NCI-H2081 treated with DMSO at 0.1 percent for 48 hours (cell line): ENCODE data around the gene ICAM1.

Experiments
- DNase-seq: peaks from one replicate; lab custom pipeline; 2025; lab: John Stamatoyannopoulos, UW

ICAM1 gene

DNA sequence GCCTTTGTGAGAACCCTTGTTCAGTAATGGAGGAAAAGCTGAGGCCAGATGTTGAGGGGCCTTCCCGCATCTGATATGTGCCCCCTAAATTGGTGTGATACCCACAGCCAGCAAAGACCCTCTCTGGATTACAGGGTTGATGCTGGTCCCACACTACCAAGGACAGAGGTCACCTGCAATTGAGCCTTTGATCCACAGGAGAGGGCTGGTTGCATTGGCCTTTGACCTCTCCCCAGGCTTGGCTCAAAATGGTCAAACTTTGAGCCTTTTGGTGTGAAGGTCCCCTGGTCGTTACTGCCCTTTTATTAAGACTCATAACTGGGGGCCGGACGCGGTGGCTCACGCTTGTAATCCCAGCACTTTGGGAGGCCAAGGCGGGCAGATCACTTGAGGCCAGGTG, 27.3 kb upstream of the ICAM1 start:
- no peak for DNase-seq

DNA sequence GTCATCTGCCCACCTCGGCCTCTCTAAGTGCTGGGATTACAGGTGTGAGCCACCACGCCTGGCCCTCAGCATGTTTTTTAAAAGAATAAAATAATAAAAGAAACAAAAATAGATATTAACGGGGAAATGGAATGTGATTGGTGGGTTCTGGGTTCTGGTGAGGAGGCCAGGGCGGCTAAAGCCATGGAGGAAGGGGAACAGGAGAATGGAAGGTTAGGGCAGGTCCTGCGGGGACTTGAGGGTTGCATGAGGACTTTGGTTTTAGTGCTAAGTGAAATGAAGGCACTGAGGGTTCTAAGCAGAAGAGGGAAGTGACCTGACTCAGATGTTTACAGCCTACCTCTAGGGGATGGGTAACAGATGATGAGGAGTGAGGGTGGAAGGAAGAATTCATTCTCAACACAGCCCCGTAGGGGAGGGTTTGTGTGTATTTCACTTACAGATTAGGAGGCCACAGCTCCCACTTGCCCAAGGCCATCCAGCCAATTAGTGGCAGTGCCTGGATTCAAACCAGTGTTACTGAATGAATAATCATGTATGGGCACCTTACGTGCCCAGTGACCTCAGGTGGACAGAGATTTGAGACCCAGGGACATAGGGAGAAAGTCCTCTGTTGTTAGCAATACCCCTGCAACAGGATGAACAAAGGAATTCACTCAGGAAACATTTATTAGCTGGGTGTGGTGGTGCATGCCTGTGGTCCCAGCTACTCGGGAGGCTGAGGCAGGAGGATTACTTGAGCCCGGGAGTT, 25.6 kb upstream of the ICAM1 start:
- no peak for DNase-seq

DNA sequence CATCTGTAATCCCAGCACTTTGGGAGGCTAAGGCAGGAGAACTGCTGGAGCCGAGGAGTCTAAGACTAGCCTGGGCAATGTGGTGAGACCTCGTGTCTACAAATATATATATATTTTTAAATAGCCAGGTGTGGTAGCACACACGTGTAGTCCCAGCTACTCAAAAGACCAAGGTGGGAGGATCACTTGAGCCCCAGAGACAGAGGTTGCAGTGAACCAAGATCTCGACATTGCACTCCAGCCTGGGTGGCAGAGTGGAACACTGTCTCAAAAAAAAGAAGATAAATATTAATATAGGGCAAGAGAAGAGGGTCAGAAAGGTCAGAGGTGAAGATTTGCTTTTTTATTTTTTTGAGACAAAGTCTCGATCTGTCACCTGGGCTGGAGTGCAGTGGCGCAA, 24.4 kb upstream of the ICAM1 start:
- no peak for DNase-seq

DNA sequence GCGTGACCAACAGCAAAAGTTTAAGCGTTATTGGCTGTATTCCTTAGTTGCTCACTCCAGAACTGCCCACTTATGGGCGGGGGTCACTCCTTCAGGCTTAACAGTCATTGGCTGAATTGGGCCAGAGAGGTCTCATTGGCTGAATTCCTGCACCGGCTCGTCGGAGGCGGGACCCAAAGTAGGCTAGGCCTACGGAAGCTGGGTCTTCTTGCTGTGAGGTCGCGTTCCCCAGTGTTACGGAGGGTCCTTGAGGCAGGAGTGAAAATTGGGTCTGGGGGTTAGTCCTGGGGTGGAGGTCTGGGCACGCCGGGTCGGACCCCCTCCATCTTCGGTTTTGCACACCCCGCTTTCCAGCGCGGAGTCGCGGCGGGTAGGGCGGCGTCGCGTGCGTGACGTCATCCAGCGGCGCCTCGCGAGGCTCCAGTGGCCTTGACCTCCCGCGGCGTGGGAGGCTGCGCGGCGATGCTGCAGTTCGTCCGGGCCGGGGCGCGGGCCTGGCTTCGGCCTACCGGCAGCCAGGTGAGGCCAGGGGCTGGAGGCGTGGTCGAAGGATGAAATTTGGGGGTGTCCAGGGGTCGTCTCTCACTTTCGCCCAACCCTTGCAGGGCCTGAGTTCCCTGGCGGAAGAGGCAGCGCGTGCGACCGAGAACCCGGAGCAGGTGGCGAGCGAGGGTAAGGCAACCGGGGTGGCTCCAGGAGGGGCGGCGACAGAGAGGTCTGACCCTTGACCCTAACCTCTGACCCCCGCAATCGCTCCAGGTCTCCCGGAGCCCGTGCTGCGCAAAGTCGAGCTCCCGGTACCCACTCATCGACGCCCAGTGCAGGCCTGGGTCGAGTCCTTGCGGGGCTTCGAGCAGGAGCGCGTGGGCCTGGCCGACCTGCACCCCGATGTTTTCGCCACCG, 18.9 kb upstream of the ICAM1 start, which contains the start of gene MRPL4:
MRPL4 (plus strand) TSS at position 423 of the 903 bp plus-strand sequence; CDS start at position 463, 40 bp downstream.
- peak; percentile 84 for DNase-seq

DNA sequence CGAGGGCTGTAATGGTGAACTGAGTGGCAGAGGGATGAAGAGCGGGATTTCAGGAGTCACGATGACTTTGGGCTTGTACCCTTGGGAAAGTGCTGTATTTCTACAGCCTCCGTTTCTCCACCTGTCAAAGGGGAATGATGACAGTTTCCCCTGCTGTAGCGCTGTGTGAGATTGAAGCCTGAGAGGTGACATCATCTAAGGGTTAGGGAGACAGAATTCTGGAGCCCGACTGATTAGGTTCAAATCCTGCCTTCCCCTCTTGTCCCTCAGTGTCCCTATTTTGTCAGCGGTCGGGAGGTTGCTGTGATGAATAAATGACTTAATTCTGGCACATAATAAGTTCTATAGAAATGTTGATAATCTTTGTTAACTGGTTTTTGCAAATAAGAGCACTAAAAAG, 18.2 kb upstream of the ICAM1 start:
- DNase-seq = no peak

DNA sequence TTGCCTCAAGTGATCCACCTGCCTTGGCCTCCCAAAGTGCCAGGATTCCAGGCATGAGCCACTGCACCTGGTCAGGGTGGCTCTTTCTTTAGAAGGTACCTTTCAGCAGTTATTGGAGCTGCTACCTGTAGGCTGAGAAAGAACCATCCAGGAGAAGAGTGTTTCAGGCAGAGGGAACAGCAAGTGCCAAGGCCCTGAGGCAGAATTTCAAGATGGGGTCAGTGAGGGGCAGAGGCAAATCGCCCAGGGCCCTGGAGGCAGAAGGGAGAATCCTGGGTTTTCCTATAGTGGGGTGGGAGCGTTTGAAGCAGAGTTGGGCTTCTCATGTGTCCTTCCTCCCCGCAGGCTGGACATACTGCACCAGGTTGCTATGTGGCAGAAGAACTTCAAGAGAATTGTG, 16.7 kb upstream of the ICAM1 start:
- DNase-seq = no peak

DNA sequence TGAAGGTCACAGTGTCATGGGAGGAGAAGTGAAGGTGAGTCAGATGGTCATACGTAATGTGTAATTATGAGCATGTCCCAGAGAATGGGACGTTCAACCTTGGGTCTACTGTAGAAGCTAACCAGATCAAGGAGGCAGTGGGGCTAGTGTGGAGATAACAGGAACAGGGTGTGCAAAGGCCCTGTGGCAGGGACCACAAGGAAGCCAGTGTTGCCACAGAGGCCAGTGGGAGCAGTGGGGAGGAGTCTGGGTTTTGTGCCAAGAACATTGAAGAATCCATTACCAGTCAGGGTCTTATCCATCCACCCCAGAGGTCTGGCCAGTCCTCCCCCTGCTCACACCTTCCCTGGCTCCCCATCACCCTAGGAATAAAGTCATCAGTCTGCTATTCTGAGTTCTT, 15.6 kb upstream of the ICAM1 start:
- no peak for DNase-seq

DNA sequence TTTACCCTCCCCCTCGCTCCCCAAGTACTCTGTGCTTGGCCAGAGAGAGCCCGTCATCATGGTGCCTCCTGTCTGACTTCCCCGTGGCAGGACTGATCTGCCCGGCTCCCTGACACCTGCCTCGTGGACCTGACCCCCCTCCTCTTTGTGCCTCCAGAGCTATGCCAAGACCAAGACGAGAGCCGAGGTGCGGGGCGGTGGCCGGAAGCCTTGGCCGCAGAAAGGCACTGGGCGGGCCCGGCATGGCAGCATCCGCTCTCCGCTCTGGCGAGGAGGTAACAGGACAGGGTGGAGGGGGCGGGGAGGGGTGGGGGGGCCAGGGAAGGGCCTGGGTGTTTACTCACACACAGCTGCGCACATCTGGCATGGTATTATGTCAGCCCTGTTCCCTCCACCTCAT, 14.4 kb upstream of the ICAM1 start:
- no peak for DNase-seq

DNA sequence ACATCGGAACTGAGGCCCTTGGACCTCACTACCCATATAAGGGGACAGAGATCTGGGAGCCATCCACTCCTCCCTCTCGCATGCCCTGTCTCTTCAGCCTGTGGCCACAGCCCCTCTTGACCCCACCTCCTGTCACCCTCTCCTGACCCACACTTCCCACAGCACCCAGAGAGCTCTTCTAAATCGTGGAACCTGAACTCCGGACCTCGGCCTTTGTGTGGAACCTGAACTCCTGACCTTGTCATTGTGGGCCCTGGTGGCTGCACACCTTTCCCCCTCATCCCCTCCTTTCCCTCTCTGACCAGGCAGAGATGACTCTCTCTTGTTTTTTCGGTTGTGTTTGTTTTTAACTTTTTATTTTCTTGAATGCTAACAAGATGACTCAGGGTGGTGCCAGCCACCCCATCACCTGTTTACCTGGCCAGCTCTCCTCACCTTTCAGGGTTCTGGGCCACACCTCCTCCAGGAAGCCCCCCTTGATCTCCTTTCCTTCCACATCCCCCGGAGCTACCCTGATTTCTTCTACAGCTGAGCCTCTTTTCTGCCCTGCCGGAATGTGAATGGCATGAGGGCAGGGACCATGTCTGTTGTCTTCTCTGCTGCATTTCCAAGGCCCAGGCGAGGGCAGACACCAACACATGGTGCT, 13.8 kb upstream of the ICAM1 start:
- DNase-seq = no peak

DNA sequence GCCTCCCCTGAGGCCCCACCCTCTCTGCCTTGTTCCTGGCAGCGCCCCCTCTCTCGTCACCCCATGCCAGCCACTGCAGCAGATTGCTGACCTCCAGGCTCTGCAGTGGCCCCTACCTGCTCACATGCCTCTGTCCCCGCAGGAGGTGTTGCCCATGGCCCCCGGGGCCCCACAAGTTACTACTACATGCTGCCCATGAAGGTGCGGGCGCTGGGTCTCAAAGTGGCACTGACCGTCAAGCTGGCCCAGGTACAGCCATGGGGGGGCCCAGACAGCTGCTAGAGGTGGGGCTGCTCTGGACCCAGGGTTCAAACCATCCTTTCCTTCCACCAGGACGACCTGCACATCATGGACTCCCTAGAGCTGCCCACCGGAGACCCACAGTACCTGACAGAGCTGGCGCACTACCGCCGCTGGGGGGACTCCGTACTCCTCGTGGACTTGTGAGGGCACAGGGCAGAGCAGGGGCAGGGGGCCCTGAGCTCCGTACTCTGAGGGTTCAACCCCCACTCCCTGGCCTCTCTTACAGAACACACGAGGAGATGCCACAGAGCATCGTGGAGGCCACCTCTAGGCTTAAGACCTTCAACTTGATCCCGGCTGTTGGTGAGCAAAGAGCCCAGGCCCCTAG, 12.7 kb upstream of the ICAM1 start:
- no peak for DNase-seq

DNA sequence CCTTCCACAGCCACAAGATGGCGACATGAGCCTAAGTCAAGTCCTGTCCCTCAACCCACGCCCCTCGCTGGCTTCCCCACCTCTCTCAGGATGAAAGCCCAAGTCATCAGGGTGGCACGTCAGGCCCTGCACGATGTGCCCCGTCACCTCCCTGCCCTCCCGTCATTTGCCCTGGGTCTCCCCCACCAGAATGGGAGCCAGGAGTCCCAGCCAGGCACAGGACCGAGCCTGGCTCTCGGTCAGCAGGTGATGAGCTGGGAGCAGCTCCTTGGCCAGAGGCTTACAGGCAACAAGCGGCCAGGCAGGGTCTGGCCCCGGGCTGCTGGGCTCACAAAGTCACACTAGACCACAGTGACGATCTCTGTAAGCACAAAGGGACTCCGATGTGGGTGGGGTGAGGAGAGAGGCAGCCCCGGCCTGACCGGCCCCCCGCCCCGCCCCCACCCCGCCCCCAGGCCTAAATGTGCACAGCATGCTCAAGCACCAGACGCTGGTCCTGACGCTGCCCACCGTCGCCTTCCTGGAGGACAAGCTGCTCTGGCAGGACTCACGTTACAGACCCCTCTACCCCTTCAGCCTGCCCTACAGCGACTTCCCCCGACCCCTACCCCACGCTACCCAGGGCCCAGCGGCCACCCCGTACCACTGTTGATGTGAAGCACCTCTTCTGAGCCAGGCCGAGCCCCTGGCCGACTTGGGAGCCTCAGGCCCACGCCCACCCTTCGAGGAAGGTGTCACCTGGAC, 11.6 kb upstream of the ICAM1 start:
- no peak for DNase-seq

DNA sequence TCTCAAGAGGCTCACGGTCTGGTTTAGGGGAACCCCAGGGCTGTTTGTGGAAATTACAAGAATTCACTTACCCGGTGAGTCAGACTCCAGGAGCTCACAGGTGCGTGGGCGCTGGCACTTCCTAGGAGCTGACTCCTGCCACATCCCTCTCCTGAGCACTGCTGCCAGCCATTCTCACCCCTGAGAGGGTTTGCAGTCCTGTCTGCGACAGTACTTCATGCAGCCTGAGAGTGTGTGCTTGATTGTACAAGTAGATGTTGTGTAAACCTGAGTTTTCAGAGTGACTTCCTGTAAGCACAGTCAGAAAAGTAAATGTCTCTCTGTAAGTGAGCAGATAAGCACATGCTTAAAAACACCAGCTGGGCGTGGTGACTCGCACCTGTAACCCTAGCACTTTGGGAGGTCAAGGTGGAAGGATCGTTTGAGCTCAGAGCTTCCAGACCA, 10.8 kb upstream of the ICAM1 start:
- DNase-seq = no peak

DNA sequence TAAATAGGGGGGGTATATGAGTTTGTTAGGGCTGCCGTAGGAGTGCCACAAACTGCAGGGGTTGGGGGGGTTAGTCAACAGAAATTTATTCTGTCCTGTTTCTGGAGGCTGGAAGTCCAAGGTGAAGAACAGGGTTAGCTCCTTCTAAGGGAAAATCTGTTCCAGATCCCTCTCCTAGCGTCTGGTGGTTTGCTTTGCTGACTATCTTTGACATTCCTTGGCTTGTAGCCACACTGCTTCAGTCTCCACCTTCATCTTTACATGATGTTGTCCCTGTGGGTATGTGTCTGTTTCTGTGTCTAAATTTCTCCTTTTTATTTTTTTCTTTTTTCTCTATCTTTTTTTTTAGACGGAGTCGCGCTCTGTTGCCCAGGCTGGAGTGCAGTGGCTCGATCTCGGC, 8.1 kb upstream of the ICAM1 start:
- no peak for DNase-seq

DNA sequence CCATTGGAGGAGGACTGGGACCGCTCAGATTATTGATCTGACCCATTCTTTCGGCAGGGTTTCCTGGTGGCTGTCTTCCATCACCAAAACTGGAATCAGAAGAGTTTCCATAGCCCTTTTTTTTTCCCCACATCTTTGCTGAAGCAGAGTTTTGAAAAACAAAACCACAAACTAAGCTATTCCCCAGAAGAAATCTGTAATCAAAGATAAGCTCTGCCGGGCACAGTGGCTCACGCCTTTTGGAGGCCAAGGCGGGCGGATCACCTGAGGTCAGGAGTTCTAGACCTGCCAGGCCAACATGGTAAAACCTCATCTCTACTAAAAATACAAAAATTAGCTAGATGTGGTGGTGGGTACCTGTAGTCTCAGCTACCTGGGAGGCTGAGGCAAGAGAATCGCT, 4.2 kb upstream of the ICAM1 start:
- no peak for DNase-seq

DNA sequence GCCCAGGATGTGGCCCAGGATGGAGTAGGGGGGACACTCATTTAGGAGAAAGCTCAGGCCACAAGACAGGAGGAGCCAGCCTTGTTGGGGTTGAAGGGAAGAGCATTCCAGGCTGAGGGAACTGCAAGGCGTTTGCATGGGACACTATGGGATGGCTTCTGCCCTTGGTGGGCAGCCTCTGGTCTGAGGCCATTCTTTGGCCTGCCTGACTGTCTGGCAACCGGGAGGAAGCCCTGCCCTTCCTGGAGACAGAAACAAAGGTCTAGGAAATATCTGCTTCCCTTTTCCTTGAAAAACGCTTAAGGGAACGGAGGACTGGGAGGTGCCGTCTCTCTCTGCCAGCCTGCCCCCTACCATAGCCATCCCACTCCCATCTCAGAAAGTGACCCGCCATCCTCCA, 2.8 kb upstream of the ICAM1 start:
- DNase-seq = no peak

DNA sequence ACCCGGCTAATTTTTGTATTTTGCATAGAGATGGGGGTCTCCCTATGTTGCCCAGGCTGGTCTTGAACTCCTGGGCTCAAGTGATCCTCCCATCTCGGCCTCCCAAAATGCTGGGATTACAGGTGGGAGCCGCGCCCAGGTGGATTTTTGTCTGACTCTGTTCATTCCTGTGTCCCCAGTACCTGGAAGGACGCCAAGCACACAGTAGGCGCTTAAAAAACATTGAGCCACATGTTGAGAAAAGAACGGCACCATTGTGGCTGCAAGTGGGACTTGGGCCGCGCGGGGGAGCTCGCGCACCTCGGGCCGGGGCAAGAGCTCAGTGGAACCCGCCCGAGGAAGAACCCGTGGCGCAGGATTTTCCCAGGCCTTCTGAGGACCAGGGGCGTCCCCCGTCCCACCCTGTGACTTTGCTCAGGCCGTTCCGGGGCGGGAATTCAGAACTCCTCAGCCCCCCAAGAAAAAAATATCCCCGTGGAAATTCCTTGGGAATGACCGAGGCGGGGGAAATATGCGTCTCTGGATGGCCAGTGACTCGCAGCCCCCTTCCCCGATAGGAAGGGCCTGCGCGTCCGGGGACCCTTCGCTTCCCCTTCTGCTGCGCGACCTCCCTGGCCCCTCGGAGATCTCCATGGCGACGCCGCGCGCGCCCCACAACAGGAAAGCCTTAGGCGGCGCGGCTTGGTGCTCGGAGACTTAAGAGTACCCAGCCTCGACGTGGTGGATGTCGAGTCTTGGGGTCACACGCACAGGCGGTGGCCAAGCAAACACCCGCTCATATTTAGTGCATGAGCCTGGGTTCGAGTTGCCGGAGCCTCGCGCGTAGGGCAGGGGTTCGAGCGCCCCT, 1.4 kb upstream of the ICAM1 start:
- DNase-seq = no peak

DNA sequence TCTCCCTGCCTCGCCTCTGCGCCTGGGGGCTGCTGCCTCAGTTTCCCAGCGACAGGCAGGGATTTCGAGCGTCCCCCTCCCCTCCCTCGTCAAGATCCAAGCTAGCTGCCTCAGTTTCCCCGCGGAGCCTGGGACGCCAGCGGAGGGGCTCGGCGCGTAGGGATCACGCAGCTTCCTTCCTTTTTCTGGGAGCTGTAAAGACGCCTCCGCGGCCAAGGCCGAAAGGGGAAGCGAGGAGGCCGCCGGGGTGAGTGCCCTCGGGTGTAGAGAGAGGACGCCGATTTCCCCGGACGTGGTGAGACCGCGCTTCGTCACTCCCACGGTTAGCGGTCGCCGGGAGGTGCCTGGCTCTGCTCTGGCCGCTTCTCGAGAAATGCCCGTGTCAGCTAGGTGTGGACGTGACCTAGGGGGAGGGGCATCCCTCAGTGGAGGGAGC, 722 bp upstream of the ICAM1 start:
- no peak for DNase-seq

DNA sequence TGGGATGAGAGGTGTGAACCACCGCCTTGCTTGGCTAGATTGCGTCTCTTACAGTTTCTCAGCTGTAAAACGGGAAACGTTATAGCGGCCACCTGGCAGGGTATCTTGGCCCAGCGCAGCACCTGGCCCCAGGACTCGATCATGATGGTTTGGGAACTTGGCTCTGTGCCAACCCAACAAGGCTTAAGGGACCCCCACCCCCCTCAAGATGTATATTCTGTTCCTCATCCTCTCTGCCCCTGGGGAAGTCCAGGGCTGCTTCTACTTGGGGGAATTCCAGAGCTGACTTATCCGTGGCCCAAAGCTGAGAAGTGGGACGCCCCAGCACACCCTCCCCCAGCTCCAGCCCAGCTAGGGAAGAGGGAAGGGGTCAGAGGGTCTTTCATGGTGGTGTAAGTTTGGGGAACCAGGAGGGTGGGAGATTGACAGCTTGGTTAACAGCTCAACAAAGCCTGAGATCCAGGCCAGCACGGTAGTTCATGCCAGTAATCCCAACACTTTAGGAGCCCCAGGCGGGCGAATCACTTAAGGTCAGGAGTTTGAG, 695 bp downstream of the ICAM1 start:
- DNase-seq = no peak

DNA sequence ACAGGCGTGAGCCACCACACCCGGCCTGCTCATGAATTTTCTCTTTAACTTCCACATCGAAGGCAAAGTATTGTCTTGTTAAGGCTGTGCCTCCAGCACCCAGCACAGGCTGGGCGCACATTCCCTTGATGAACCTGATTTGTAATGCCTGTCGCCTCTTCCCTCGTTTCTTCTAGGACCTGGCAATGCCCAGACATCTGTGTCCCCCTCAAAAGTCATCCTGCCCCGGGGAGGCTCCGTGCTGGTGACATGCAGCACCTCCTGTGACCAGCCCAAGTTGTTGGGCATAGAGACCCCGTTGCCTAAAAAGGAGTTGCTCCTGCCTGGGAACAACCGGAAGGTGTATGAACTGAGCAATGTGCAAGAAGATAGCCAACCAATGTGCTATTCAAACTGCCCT, 3.7 kb downstream of the ICAM1 start:
- DNase-seq = no peak
